ENCODE results near the gene PCGF1.

- TF ChIP-seq POLR2A (IDR thresholded peaks at IDR 0.05; ENCODE audit: low read length): no peak
- TF ChIP-seq GATA1 (IDR thresholded peaks at IDR 0.05; ENCODE audit: low read depth, low read length): no peak
Observed at GRCh38 chr2:74515981-74516633, 8.6 kb upstream of the PCGF1 start.

Data from erythroblast (primary cell).